Endothelial cell of umbilical vein (primary cell): ENCODE results near the gene SYT2.

ENCODE experiments used
- CTCF ChIP-seq, 2 donors: IDR thresholded peaks; 1 replicate in 1 of 2; 2 replicates in 1 of 2; pipeline ENCODE4 v1.5.1; 2011; ENCODE audit warnings: low read length in 2 of 2, mild to moderate bottlenecking in 2 of 2, moderate library complexity in 2 of 2, control low read depth in 1 of 2, inconsistent platforms in 1 of 2, low read depth in 1 of 2; ENCODE audit not compliant: insufficient read depth in 1 of 2; ENCODE audit errors: extremely low read depth in 1 of 2
- EZH2 ChIP-seq: IDR thresholded peaks from 2 replicates; pipeline ENCODE4 v1.6.1; 2012; ENCODE audit warnings: borderline replicate concordance, low read depth, mild to moderate bottlenecking, moderate library complexity, low read length, inconsistent platforms; ENCODE audit not compliant: severe bottlenecking
- FOS ChIP-seq: IDR thresholded peaks from 2 replicates; pipeline ENCODE4 v1.6.1; 2011; ENCODE audit warnings: mild to moderate bottlenecking, low read length, moderate library complexity, borderline replicate concordance; ENCODE audit not compliant: insufficient read depth
- GATA2 ChIP-seq: IDR thresholded peaks from 2 replicates; pipeline ENCODE4 v1.7.0; 2011; ENCODE audit warnings: low read depth, mild to moderate bottlenecking, moderate library complexity, mixed read lengths, low read length; ENCODE audit not compliant: insufficient read length, insufficient read depth
- JUN ChIP-seq: IDR thresholded peaks from 2 replicates; pipeline ENCODE4 v1.6.1; 2011; ENCODE audit warnings: borderline replicate concordance, low read depth; ENCODE audit not compliant: insufficient read length, insufficient read depth
- MAX ChIP-seq: IDR thresholded peaks from 2 replicates; pipeline ENCODE4 v1.6.1; 2011; ENCODE audit not compliant: insufficient read depth, insufficient read length
- POLR2A ChIP-seq: IDR thresholded peaks from 2 replicates; pipeline ENCODE4 v1.6.1; 2012; ENCODE audit warnings: low read depth, mild to moderate bottlenecking, control low read depth, low read length
- POLR2AphosphoS5 ChIP-seq: IDR thresholded peaks from 2 replicates; pipeline ENCODE4 v1.6.1; 2012; ENCODE audit warnings: low read depth, mild to moderate bottlenecking, control low read depth, low read length, moderate library complexity; ENCODE audit not compliant: insufficient read depth

- TF ChIP-seq POLR2A (no peak), CTCF (IDR thresholded peaks at IDR 0.05; ENCODE audit: extremely low read depth in 1 of 2, insufficient read depth in 1 of 2, low read depth in 1 of 2, low read length in 2 of 2) (no peak), JUN (no peak), GATA2 (no peak), POLR2AphosphoS5 (no peak), EZH2 (no peak), MAX (no peak), FOS (no peak)
Observed at GRCh38 chr1:202572867-202573266, 137.4 kb downstream of the SYT2 start.
